ENCODE results near the gene IFNLR1. TPM values are rescaled to one million over a fixed set of nuclear protein-coding genes. Genes with fewer than 3 reads are reported as not detected.

Gene IFNLR1
- total and polyA plus RNA-seq, 2 donors = 0.51 to 0.79 TPM

DNA sequence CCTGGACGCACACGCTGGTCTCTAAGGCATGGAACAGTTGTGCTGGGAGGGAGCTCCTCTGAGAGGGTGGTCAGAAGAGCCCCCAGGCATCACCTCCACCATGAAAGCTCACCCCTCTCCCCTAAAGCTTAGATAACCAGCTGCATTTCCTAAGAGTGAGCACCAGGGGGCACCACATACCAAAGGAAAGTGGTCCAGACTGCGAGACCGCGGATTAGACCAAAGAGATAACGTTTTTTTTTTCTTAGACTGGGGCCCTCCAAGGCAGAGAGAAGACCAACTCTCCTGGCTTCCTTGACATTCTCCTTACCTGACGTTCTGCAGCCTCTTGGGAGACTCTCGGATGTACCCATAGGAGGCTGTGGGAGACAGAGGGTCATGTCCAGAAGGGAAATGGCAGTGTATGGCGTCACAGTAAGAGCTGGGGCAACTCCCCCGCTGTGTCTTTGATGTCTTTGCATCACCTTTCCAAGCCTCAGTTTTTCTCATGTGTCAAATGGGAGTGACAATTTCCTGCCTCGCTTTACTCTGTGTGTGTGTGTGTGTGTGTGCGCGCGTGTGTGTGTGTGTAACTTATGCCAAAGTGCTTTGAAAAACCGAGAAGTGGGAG, 12.3 kb upstream of the IFNLR1 start:
- H3K27ac ChIP-seq (ENCODE audit: low read depth) = no peak overlapping the region
- no peak for DNase-seq (ENCODE audit: extremely low spot score)
- no peak overlapping the region for H3K4me3 ChIP-seq (ENCODE audit: low read depth, low read length)
- H3K36me3 ChIP-seq (ENCODE audit: insufficient read depth) = no peaks in the 10 kb centered on the region
- WGBS = 31% methylated on average over 15 of the region's 15 CpGs
- H3K4me1 ChIP-seq (ENCODE audit: insufficient read depth) = no peaks in the 10 kb centered on the region

DNA sequence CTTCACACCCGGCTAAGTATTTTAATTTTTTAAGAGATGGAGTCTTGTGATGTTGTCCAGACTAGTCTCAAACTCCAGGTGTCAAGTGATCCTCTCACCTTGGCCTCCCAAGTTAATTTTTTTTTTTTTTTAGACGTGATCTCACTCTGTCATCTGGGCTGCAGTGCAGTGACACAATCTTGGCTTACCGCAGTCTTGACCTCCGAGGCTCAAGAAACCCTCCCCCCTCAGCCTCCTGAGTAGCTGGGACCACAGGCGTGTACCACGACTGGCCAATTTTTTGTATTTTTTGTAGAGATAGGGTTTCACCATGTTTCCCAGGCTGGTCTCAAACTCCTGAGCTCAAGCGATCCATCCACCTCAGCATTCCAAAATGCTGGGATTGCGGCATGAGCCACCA, 11.7 kb upstream of the IFNLR1 start:
- 61% methylated on average over 8 of the region's 8 CpGs for WGBS
- DNase-seq (ENCODE audit: extremely low spot score) = no peak

DNA sequence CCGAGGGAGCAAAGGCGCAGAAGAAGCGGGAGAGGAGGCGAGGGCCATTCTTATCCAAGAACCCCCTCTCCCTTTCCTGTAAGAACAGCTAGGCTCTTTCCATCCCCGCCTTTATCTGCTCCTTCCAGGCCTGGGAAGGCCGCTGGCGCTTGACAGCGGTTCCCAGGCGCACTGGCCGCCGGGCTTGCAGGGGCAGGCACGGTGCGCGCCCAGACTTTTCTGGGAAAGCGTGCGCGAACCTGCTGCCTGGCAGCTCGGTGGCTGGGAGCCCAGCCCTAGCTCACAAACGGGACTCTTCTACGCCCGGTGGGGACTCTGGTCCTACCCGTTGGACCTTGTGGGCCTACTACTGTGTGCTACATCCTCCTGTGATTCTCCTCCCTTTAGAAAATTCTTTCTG, 8.8 kb upstream of the IFNLR1 start:
- no peaks in the 10 kb centered on the region for H3K4me1 ChIP-seq (ENCODE audit: insufficient read depth)
- WGBS = 63% methylated on average over 22 of the region's 22 CpGs
- H3K27ac ChIP-seq (ENCODE audit: low read depth) = no peak overlapping the region
- no peaks in the 10 kb centered on the region for H3K36me3 ChIP-seq (ENCODE audit: insufficient read depth)
- DNase-seq (ENCODE audit: extremely low spot score) = no peak
- H3K4me3 ChIP-seq (ENCODE audit: low read depth, low read length) = no peak overlapping the region

More for the DNA sequence above, 11.7 kb upstream of the IFNLR1 start:
- Histone ChIP-seq H3K27ac (ENCODE audit: low read depth) (no peak overlapping the region), H3K4me3 (ENCODE audit: low read depth, low read length) (no peak overlapping the region), H3K36me3 (ENCODE audit: insufficient read depth) (no peaks in the 10 kb centered on the region), H3K4me1 (ENCODE audit: insufficient read depth) (no peaks in the 10 kb centered on the region)

DNA sequence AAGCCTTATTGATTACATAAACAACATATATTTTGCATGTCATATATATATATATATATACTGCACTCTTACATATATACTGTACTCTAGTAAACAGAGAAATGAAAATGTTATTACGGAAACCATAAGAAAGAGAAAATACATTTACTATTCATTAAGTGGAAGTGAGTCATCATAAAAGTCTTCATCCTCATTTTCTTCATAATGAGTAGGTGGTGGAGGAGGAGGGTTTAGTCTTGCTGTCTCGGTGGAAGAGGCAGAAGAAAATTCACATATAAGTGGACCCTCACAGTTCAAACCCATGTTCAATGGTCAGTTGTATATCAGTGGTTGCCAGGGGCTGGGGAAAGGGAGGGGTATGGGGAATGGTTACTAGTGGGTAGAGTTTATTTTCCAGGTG, 8.0 kb upstream of the IFNLR1 start:
- 64% methylated on average over 2 of the region's 2 CpGs for WGBS
- H3K27ac ChIP-seq (ENCODE audit: low read depth) = no peak overlapping the region
- H3K4me3 ChIP-seq (ENCODE audit: low read depth, low read length) = no peak overlapping the region
- no peaks in the 10 kb centered on the region for H3K36me3 ChIP-seq (ENCODE audit: insufficient read depth)
- DNase-seq (ENCODE audit: extremely low spot score) = no peak
- H3K4me1 ChIP-seq (ENCODE audit: insufficient read depth) = no peaks in the 10 kb centered on the region

DNA sequence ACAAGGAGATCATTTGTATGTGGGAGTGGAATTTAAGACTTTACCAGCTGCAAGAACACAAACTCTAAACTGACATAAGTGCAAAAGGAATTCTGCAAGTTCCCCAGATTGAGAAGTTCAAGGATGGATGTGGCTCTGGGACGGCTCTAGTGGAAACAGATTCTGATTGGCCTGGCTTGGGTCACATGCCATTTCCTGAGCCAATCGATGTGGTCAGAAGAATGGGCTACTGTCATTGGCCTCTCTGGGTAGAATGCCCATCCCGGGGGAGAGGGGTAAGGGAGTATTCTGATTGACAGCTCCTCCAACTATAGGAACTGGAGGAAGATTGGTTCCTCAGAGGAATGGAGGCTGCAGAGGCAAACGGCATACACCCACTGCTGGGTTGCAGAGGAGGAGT, 6.0 kb upstream of the IFNLR1 start:
- WGBS = 59% methylated on average over 4 of the region's 4 CpGs
- Histone ChIP-seq H3K36me3 (ENCODE audit: insufficient read depth) (no peaks in the 10 kb centered on the region), H3K4me3 (ENCODE audit: low read depth, low read length) (no peak overlapping the region), H3K4me1 (ENCODE audit: insufficient read depth) (no peaks in the 10 kb centered on the region), H3K27ac (ENCODE audit: low read depth) (no peak overlapping the region)
- DNase-seq (ENCODE audit: extremely low spot score) = no peak

DNA sequence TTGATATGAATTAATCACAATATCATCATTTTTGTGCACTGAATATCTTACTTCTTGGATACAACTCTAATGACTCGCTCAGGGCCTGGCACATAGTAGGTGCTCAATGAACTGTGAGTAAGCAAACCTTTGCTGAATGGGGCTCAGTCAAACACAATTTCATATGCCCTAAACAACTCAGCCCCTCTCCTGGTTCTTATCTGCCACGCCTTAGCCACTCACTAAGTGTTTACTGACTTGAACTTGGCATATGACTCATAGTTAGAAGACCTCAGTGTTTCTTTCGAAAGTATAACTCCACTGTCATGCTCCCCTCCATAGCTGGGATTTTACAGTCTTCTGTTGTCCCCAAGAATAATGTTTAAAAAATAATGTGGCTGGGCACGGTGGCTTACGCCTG, 4.8 kb upstream of the IFNLR1 start:
- no peaks in the 10 kb centered on the region for H3K4me1 ChIP-seq (ENCODE audit: insufficient read depth)
- no peaks in the 10 kb centered on the region for H3K36me3 ChIP-seq (ENCODE audit: insufficient read depth)
- H3K4me3 ChIP-seq (ENCODE audit: low read depth, low read length) = no peak overlapping the region
- no peak overlapping the region for H3K27ac ChIP-seq (ENCODE audit: low read depth)
- no peak for DNase-seq (ENCODE audit: extremely low spot score)
- 70% methylated on average over 5 of the region's 5 CpGs for WGBS

DNA sequence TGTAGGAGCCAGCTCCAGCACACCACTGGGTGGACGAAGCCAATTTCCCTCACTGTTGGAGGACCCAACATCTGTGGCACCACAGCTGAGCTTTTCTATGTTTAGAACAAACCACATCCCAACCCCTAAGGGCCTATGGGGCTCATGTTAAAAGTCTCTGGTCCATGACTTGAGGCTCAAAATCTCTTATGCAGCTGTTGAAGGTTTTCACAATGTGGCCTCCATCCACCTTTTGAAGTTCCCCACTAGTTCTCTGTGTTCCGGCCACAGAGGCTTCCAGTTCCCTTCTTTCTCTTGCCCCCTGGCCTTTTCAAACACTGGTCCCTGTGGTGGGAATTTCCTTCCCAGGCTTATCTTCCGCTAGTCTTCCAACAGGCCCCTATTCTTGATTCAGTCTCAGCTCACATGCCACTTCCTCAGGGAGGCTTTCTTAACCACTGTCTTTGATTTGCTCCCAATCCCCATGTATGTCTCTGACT, 3.9 kb upstream of the IFNLR1 start:
- no peak for DNase-seq (ENCODE audit: extremely low spot score)
- H3K4me1 ChIP-seq (ENCODE audit: insufficient read depth) = no peaks in the 10 kb centered on the region
- H3K36me3 ChIP-seq (ENCODE audit: insufficient read depth) = no peaks in the 10 kb centered on the region
- H3K27ac ChIP-seq (ENCODE audit: low read depth) = no peak overlapping the region
- no peak overlapping the region for H3K4me3 ChIP-seq (ENCODE audit: low read depth, low read length)
- 89% methylated on average over 3 of the region's 3 CpGs for WGBS

DNA sequence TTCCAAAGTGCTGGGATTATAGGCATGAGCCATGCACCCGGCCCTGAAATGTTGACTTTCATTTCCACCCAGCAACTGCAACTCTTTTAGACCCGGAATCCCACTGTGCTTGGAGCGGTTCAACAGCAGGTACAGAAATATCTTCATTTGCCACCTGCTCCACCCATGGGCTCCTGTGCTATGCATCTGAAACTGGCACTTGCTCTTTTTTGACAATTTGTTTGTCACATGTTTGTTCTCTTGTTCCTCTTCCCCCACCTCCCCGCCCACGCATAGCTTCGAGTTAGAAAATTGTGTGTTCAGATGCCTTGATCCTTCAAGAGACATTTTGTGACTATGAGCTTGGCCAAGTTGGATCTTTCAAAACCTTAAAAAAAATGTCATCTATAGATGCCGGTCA, 2.4 kb upstream of the IFNLR1 start:
- Histone ChIP-seq H3K4me1 (ENCODE audit: insufficient read depth) (no peaks in the 10 kb centered on the region), H3K27ac (ENCODE audit: low read depth) (no peak overlapping the region), H3K4me3 (ENCODE audit: low read depth, low read length) (no peak overlapping the region), H3K36me3 (ENCODE audit: insufficient read depth) (no peaks in the 10 kb centered on the region)
- DNase-seq (ENCODE audit: extremely low spot score) = no peak
- WGBS = 86% methylated on average over 7 of the region's 7 CpGs

DNA sequence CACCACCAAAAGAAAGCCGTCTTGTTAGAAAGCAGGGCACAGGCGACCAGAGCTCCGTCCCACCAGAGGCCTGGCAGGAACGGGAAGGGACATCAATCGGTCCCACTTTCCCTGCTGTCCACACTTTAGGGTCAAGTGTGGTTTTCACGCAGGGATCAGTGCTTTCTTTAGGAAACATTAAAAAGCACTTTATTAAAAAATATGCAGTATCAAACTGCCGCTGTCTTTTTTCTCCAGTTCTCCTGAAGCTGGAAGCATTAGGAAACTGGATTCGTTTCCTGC, 437 bp downstream of the IFNLR1 start:
- Histone ChIP-seq H3K4me3 (ENCODE audit: low read depth, low read length) (peak overlapping the region; percentile 49), H3K27ac (ENCODE audit: low read depth) (peak overlapping the region; percentile 59), H3K4me1 (ENCODE audit: insufficient read depth) (no peaks in the 10 kb centered on the region), H3K36me3 (ENCODE audit: insufficient read depth) (no peaks in the 10 kb centered on the region)
- 46% methylated on average over 8 of the region's 8 CpGs for WGBS
- DNase-seq (ENCODE audit: extremely low spot score) = no peak

DNA sequence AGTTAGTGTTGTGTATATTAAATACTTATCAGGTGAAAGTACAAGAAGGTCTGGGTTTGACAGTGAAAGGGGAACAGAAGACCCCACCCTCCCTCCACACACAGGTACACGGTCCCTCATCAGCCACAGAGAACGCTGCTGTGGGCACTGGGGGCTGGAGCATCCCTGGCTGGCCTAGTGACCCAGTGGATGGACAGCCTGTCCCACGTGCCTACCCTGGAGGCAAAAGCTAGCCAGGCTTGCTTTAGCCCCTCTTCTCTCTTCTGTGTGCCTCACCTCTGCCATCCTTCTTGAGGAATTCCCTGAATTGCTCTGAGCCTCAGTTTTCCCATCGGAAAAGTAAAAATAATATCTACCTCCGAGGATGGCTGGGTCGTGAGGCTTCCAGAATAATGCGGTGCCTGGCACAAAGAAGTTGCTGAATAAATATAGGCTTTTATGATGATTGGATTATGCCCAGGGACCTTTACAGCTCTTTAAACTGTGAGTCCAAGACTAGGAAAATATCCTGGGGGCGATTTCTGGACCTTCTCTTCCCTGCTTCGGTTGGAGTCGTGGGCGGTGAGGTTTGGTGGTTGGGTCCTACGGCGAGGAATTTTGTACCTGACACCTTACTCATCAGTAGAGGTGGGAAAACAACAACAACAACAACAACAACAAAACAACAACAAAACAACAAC, 918 bp downstream of the IFNLR1 start:
- no peak overlapping the region for H3K4me3 ChIP-seq (ENCODE audit: low read depth, low read length)
- no peaks in the 10 kb centered on the region for H3K36me3 ChIP-seq (ENCODE audit: insufficient read depth)
- no peaks in the 10 kb centered on the region for H3K4me1 ChIP-seq (ENCODE audit: insufficient read depth)
- DNase-seq (ENCODE audit: extremely low spot score) = no peak
- 75% methylated on average over 13 of the region's 13 CpGs for WGBS
- no peak overlapping the region for H3K27ac ChIP-seq (ENCODE audit: low read depth)

DNA sequence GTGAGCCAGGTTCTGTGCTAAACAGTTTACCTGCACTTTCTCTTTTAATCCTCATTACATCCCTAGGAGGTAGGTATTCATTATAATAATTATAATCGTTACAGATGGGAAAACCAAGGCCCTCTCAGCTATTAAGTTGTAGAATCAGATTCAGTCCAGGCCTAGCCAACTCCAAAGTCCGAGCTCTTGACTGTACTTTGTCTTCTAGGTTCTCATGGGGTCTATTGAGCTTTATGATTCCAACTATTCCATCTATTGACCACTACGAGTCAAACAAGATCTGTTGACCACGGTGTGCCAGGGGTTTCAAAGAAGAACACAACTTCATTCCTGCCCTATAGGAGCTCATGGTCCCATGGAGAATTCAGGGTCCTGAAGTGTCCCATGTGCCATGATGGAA, 2.0 kb downstream of the IFNLR1 start:
- no peaks in the 10 kb centered on the region for H3K36me3 ChIP-seq (ENCODE audit: insufficient read depth)
- no peaks in the 10 kb centered on the region for H3K4me1 ChIP-seq (ENCODE audit: insufficient read depth)
- 72% methylated on average over 4 of the region's 4 CpGs for WGBS
- H3K4me3 ChIP-seq (ENCODE audit: low read depth, low read length) = no peak overlapping the region
- no peak for DNase-seq (ENCODE audit: extremely low spot score)
- H3K27ac ChIP-seq (ENCODE audit: low read depth) = no peak overlapping the region

DNA sequence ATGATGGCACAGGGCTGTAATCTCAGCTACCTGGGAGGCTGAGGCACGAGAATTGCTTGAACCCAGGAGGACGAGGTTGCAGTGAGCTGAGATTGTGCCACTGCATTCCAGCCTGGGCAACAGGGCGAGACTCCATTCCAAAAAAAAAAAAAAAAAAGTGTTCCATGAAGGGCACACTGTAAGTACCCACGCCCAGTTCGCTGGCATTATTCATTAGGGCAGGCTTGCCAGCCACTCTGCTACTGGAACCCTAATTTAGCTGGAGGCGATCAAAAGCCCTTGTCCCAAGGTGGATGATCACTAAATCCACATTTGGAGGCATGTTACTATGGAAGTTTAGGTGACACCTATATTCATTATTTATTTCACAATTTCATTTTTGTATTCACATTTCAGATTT, 5.0 kb downstream of the IFNLR1 start:
- Histone ChIP-seq H3K27ac (ENCODE audit: low read depth) (no peak overlapping the region), H3K4me3 (ENCODE audit: low read depth, low read length) (no peak overlapping the region), H3K4me1 (ENCODE audit: insufficient read depth) (no peaks in the 10 kb centered on the region), H3K36me3 (ENCODE audit: insufficient read depth) (no peaks in the 10 kb centered on the region)
- no peak for DNase-seq (ENCODE audit: extremely low spot score)
- 72% methylated on average over 6 of the region's 6 CpGs for WGBS

DNA sequence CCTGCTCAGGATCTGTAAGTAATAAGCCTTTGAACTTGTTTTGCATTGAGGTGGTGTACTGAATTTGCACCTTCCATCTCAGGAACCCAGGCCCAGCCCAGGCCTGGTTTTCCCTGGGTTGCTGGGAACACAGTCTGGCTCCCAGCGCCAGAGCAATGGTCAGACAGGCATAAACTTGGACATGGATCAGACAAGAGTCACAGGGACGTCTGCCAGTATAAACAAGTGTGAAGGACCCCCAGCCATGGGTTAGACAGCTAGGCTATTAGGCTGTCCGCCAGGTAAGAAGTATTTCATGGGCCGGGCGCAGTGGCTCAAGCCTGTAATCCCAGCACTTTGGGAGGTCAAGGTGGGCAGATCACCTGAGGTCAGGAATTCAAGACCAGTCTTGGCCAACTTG, 5.5 kb downstream of the IFNLR1 start:
- DNase-seq (ENCODE audit: extremely low spot score) = no peak
- no peaks in the 10 kb centered on the region for H3K36me3 ChIP-seq (ENCODE audit: insufficient read depth)
- WGBS = 69% methylated on average over 5 of the region's 5 CpGs
- H3K4me3 ChIP-seq (ENCODE audit: low read depth, low read length) = no peak overlapping the region
- no peaks in the 10 kb centered on the region for H3K4me1 ChIP-seq (ENCODE audit: insufficient read depth)
- H3K27ac ChIP-seq (ENCODE audit: low read depth) = no peak overlapping the region

DNA sequence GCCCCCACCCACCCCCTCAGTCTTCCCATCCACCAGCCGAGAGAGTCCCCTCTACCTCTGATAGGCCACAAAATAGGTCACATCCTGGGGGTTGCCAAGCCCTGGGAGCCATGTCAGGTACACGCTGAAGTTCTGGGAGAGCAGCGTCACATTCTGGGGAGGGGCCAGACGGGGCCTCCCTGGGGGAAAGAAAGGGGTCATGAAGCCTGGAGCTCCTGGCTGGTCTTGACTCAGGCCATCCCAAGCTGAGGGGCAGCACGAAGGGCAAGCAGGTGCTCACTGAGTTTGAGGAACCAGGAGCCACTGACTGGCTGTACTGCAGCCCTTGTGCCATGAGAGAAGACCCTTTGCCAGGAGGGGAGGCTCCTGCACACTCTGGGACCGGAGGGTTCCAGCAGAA, 6.4 kb downstream of the IFNLR1 start:
- Histone ChIP-seq H3K4me1 (ENCODE audit: insufficient read depth) (no peaks in the 10 kb centered on the region), H3K4me3 (ENCODE audit: low read depth, low read length) (no peak overlapping the region), H3K27ac (ENCODE audit: low read depth) (no peak overlapping the region), H3K36me3 (ENCODE audit: insufficient read depth) (no peaks in the 10 kb centered on the region)
- WGBS = 82% methylated on average over 6 of the region's 6 CpGs
- no peak for DNase-seq (ENCODE audit: extremely low spot score)

Measured in urinary bladder (tissue), 4 donors.